HG03066 (cell line): Measurements from ENCODE around the gene WEE2.

ENCODE experiments used
- ATAC-seq: cut with Tn5 transposase; IDR thresholded peaks from one replicate; pipeline ENCODE4 v1.9.1; 2021; ENCODE audit warnings: low read depth; ENCODE audit not compliant: unreplicated experiment

The WEE2 gene

GRCh38 chr7:141708351-141708750, at the start of gene WEE2:
TSS of gene WEE2 (plus strand) at chr7:141708353. CDS start at chr7:141708759, 406 bp downstream.
- no peak for ATAC-seq

GRCh38 chr7:141659501-141659900, 48.7 kb upstream of the WEE2 start:
- ATAC-seq: no peak

GRCh38 chr7:141660259-141660658, 47.9 kb upstream of the WEE2 start:
- ATAC-seq: no peak

GRCh38 chr7:141663081-141663849, 44.9 kb upstream of the WEE2 start:
- ATAC-seq: no peak

- ATAC-seq: no peak
Observed at GRCh38 chr7:141664450-141664849, 43.7 kb upstream of the WEE2 start.

GRCh38 chr7:141665208-141666035, 42.7 kb upstream of the WEE2 start:
- ATAC-seq: no peak

GRCh38 chr7:141666071-141666470, 42.1 kb upstream of the WEE2 start:
- no peak for ATAC-seq

- no peak for ATAC-seq
Observed at GRCh38 chr7:141668853-141669252, 39.3 kb upstream of the WEE2 start.

GRCh38 chr7:141671705-141672496, 36.3 kb upstream of the WEE2 start:
- ATAC-seq: no peak

- no peak for ATAC-seq
Observed at GRCh38 chr7:141673346-141673745, 34.8 kb upstream of the WEE2 start.

GRCh38 chr7:141674171-141674671, 33.9 kb upstream of the WEE2 start:
- ATAC-seq: no peak

- ATAC-seq: no peak
Observed at GRCh38 chr7:141674702-141675101, 33.5 kb upstream of the WEE2 start.

GRCh38 chr7:141675436-141676215, 32.5 kb upstream of the WEE2 start:
- ATAC-seq: no peak

GRCh38 chr7:141676618-141677017, 31.5 kb upstream of the WEE2 start:
- ATAC-seq: no peak

- ATAC-seq: no peak
Observed at GRCh38 chr7:141679014-141679413, 29.1 kb upstream of the WEE2 start.

- no peak for ATAC-seq
Observed at GRCh38 chr7:141685285-141686023, 22.7 kb upstream of the WEE2 start.

- ATAC-seq: no peak
Observed at GRCh38 chr7:141686074-141686473, 22.1 kb upstream of the WEE2 start.

GRCh38 chr7:141686670-141687069, 21.5 kb upstream of the WEE2 start:
- ATAC-seq: no peak

- ATAC-seq: no peak
Observed at GRCh38 chr7:141688043-141688442, 20.1 kb upstream of the WEE2 start.
